PC-3 (cell line): ENCODE data around the gene PCCA. TPM values are rescaled to one million over a fixed set of nuclear protein-coding genes. Genes with fewer than 3 reads are reported as not detected.

Experiments used
- ATAC-seq: fragments of 200-7000 bp; cut with Tn5 transposase; 2 replicates; pipeline ENCODE4 v1.9.1; 2020; ENCODE audit warnings: mild to moderate bottlenecking, moderate library complexity
- BruUV-seq: library from RNA; stranded (reverse); fragments of 400-500 nt; replicated peaks from 2 replicates; lab custom pipeline; 2021; lab: Mats Ljungman, UMichigan
- CTCF ChIA-PET: fragments of 300-600 bp; sonication (Branson Sonifier 250); formaldehyde crosslinking; loops from one replicate; lab custom pipeline; 2022; ENCODE audit warnings: antibody characterized with exemption; lab: Charles Lee
- POLR2A ChIA-PET: fragments of 300-600 bp; sonication (Branson Sonifier 250); formaldehyde crosslinking; loops from one replicate; lab custom pipeline; 2022; ENCODE audit warnings: antibody characterized with exemption; ENCODE audit not compliant: unreplicated experiment; lab: Charles Lee
- DNase-seq: peaks from one replicate; pipeline ENCODE4 v3.0.0-alpha.2; 2015
- H2AFZ ChIP-seq: fragments of 300-600 bp; sonication (generic); 2 replicates; pipeline ENCODE4 v1.6.0; 2016; ENCODE audit warnings: antibody characterized with exemption, low read length
- H3F3A ChIP-seq: fragments of 300-600 bp; sonication (generic); one replicate; pipeline ENCODE4 v1.6.0; 2017; ENCODE audit warnings: antibody characterized with exemption, low read length, control low read depth, mild to moderate bottlenecking; ENCODE audit not compliant: unreplicated experiment
- H3K27ac ChIP-seq: fragments of 300-600 bp; sonication (generic); 2 replicates; pipeline ENCODE4 v1.5.1; 2016; ENCODE audit warnings: mild to moderate bottlenecking, low read length
- H3K27me3 ChIP-seq: fragments of 300-600 bp; sonication (generic); 2 replicates; pipeline ENCODE4 v1.6.1; 2016; ENCODE audit warnings: low read length, mixed read lengths
- H3K36me3 ChIP-seq: fragments of 300-600 bp; sonication (generic); 2 replicates; pipeline ENCODE4 v1.6.1; 2016; ENCODE audit warnings: low read depth, mixed run types, low read length, mixed read lengths
- H3K4me1 ChIP-seq: fragments of 300-600 bp; sonication (generic); 2 replicates; pipeline ENCODE4 v1.5.1; 2016; ENCODE audit warnings: low read length; ENCODE audit not compliant: insufficient read depth
- H3K4me2 ChIP-seq: fragments of 300-600 bp; sonication (generic); 2 replicates; pipeline ENCODE4 v1.6.0; 2016; ENCODE audit warnings: low read length
- H3K4me3 ChIP-seq: fragments of 300-600 bp; sonication (generic); 2 replicates; pipeline ENCODE4 v1.5.1; 2016; ENCODE audit warnings: mild to moderate bottlenecking, low read length, mixed read lengths
- H3K79me2 ChIP-seq: fragments of 300-600 bp; sonication (generic); 2 replicates; pipeline ENCODE4 v1.6.1; 2017; ENCODE audit warnings: low read length, mixed read lengths
- H3K9ac ChIP-seq: fragments of 300-600 bp; sonication (generic); 2 replicates; pipeline ENCODE4 v1.6.0; 2016; ENCODE audit warnings: mild to moderate bottlenecking, low read length
- H3K9me2 ChIP-seq: fragments of 300-600 bp; sonication (generic); replicated peaks from 2 replicates; pipeline ENCODE4 v1.6.1; 2016; ENCODE audit warnings: mixed run types, low read length, mixed read lengths
- H3K9me3 ChIP-seq: fragments of 300-600 bp; sonication (generic); 2 replicates; pipeline ENCODE4 v1.6.1; 2016; ENCODE audit warnings: low read length, mixed read lengths
- H4K20me1 ChIP-seq: fragments of 300-600 bp; sonication (generic); 2 replicates; pipeline ENCODE4 v1.6.1; 2016; ENCODE audit warnings: low read length, mixed read lengths
- CTCF ChIP-seq: fragments of 300-600 bp; sonication (generic); conservative IDR thresholded peaks from 2 replicates; pipeline ENCODE4 v1.5.1; 2017; ENCODE audit warnings: antibody characterized with exemption, low read depth, mild to moderate bottlenecking, low read length
- EZH2 ChIP-seq: fragments of 300-600 bp; sonication (generic); IDR thresholded peaks from one replicate; pipeline ENCODE4 v1.6.1; 2017; ENCODE audit warnings: antibody characterized with exemption, mild to moderate bottlenecking, low read length; ENCODE audit not compliant: unreplicated experiment
- EZH2phosphoT487 ChIP-seq: fragments of 300-600 bp; sonication (generic); IDR thresholded peaks from 2 replicates; pipeline ENCODE4 v1.6.1; 2018; ENCODE audit warnings: mild to moderate bottlenecking, antibody characterized with exemption, low read length, borderline replicate concordance
- intact Hi-C: fragments of 100-400 bp; cut with micrococcal nuclease; formaldehyde crosslinking; loops from 2 replicates; pipeline ENCODE4 v1.9.0; 2023
- total RNA-seq: library from RNA; depleted of rRNA; stranded (reverse); fragments of >200 nt; gene quantifications from 2 replicates; pipeline ENCODE4 v1.2.3, GENCODE V29; 2014

PCCA gene
- total RNA-seq, 1 experiment from 2014 or later, result 10.5 TPM

DNA sequence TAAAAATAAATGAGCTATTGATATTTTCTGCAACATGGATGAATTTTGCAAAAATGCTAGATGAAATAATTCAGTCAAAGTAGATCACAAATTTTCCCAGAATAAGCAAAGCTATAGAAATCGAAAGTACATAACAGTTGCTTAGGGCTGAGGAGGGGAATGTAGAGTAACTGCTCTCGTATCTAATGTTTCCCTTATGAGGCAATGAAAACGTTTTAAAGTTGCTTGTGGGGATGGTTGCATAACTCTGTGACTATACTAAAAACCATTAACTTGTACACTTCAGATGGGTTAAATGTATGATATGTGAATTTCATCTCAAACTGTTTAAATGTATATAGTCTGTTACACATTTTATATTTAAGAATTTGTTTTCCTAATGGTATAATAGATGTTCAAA lies 268.0 kb downstream of the PCCA start:
- H3K79me2 ChIP-seq, result no peaks in the 10 kb centered on the region
- no peak overlapping the region for H3K9ac ChIP-seq
- no peaks in the 10 kb centered on the region for H3K4me1 ChIP-seq
- no peaks in the 10 kb centered on the region for H3K9me3 ChIP-seq
- ChIA-PET CTCF (no interaction called here), POLR2A (no interaction called here)
- no peaks in the 10 kb centered on the region for H4K20me1 ChIP-seq
- H3K4me3 ChIP-seq, result no peak overlapping the region
- ATAC-seq (no peak), DNase-seq (no peak)
- H3K4me2 ChIP-seq, result no peak overlapping the region
- no TSS peak for BruUV-seq
- no peak overlapping the region for H2AFZ ChIP-seq
- no peaks in the 10 kb centered on the region for H3K27me3 ChIP-seq
- intact Hi-C loops, result loop anchor here (10.0 kb wide), 1 partner anchor 112 kb away; no protein-coding TSS in a partner anchor
- no peaks in the 10 kb centered on the region for H3K36me3 ChIP-seq
- H3F3A ChIP-seq, result no peaks in the 10 kb centered on the region
- H3K9me2 ChIP-seq, result no peaks in the 10 kb centered on the region
- no peak overlapping the region for H3K27ac ChIP-seq
- TF ChIP-seq EZH2 (no peak), EZH2phosphoT487 (no peak), CTCF (no peak)

- ChIA-PET CTCF (no interaction called here), POLR2A (no interaction called here)
- H3K9me2 ChIP-seq, result no peaks in the 10 kb centered on the region
- no peak for TF ChIP-seq CTCF
- no peak for TF ChIP-seq EZH2
- TF ChIP-seq EZH2phosphoT487, result no peak
- peaks cover under 1% of the 10 kb centered on the region; the same call in 1 of the 2 replicates for H3K4me1 ChIP-seq
- DNase-seq (no peak), ATAC-seq (no peak)
- no peaks in the 10 kb centered on the region for H3K27me3 ChIP-seq
- H3K9me3 ChIP-seq, result no peaks in the 10 kb centered on the region
- intact Hi-C loops, result loop anchor here (10.0 kb wide), 1 partner anchor 113 kb away; no protein-coding TSS in a partner anchor
- H3K79me2 ChIP-seq, result no peaks in the 10 kb centered on the region
- H3F3A ChIP-seq, result no peaks in the 10 kb centered on the region
- no peak overlapping the region for H2AFZ ChIP-seq
- no peak overlapping the region for H3K9ac ChIP-seq
- BruUV-seq, result no TSS peak
- no peak overlapping the region for H3K27ac ChIP-seq
- no peak overlapping the region for H3K4me3 ChIP-seq
- no peaks in the 10 kb centered on the region for H4K20me1 ChIP-seq
- H3K4me2 ChIP-seq, result no peak overlapping the region
- H3K36me3 ChIP-seq, result no peaks in the 10 kb centered on the region
Observed at GRCh38 chr13:100357764-100358163, 268.9 kb downstream of the PCCA start.

DNA sequence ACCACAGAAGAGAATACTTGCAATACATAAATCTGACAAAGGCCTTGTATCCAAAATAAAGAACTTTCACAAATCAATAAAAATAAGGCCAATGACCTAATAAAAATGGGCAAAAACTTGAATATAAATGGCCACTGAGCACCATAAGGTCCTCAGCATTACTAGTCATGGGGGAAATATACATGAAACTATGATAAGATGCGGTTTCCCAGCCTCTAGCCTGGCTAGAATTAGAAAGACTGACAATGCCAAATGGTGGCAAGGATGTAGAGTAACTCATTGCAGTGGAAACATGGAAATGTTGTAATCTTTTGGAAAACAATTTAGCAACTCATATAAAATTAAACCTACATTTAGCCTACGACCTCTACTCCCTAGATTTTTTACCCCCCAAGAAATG lies 272.6 kb downstream of the PCCA start:
- CTCF ChIA-PET, result no interaction called here
- Histone ChIP-seq H3K79me2 (no peaks in the 10 kb centered on the region), H3K9me3 (no peaks in the 10 kb centered on the region), H3K9ac (no peak overlapping the region), H3K36me3 (no peaks in the 10 kb centered on the region), H4K20me1 (0 out of 2 replicates have a peak, but pooled peaks cover 3% of the 10 kb centered on the region), H3K4me2 (no peak overlapping the region), H3K27me3 (no peaks in the 10 kb centered on the region), H3K27ac (no peak overlapping the region), H3F3A (peaks cover 5% of the 10 kb centered on the region), H3K9me2 (no peaks in the 10 kb centered on the region), H2AFZ (no peak overlapping the region), H3K4me3 (no peak overlapping the region), H3K4me1 (peaks cover 20% of the 10 kb centered on the region)
- intact Hi-C loops, result loop anchor here (10.0 kb wide), 1 partner anchor 93 kb away; no protein-coding TSS in a partner anchor
- POLR2A ChIA-PET, result interaction anchor here (0.5 kb wide), 1 partner anchor 44 kb away, joined by 9 read pairs; no protein-coding TSS in a partner anchor
- DNase-seq, result peak; percentile 24
- TF ChIP-seq EZH2 (no peak), EZH2phosphoT487 (no peak), CTCF (no peak)
- no peak for ATAC-seq
- no TSS peak for BruUV-seq
